HEK293 (cell line): ENCODE measurements around the gene ZBTB20.

Experiments used
- ZNF558 ChIP-seq: fragments of 450-650 bp; formaldehyde crosslinking; IDR thresholded peaks from 2 replicates; pipeline ENCODE4 v1.5.1; 2016; ENCODE audit warnings: missing biosample characterization, missing genetic modification characterization
- TF ChIP-seq, protein P1 (sequence below): fragments of 450-650 bp; formaldehyde crosslinking; IDR thresholded peaks from 2 replicates; pipeline ENCODE4 v1.5.1; 2016; ENCODE audit warnings: missing biosample characterization, missing genetic modification characterization

DNA sequence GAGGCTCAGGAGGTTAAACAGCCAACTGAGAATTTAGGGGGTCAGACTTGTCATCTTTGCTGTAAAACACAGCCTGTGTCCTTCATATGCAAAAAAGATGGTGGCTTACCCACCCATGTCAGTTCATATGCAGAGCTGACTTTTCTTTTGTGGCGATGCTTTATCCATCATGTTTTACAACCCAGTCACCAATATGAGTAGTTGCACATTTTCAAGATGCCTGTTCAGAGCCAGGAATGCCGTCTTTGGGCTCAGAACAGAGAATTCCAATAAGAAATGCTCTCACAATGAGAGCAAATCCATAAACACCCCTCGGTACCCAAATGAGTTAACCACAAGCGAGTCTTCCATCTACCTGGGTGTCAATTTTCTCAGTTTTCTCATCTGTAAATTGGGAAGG is 769.7 kb downstream of the ZBTB20 start:
- no peak for TF ChIP-seq ZNF558 (tag by site-specific recombination)
- TF ChIP-seq, protein P1, sequence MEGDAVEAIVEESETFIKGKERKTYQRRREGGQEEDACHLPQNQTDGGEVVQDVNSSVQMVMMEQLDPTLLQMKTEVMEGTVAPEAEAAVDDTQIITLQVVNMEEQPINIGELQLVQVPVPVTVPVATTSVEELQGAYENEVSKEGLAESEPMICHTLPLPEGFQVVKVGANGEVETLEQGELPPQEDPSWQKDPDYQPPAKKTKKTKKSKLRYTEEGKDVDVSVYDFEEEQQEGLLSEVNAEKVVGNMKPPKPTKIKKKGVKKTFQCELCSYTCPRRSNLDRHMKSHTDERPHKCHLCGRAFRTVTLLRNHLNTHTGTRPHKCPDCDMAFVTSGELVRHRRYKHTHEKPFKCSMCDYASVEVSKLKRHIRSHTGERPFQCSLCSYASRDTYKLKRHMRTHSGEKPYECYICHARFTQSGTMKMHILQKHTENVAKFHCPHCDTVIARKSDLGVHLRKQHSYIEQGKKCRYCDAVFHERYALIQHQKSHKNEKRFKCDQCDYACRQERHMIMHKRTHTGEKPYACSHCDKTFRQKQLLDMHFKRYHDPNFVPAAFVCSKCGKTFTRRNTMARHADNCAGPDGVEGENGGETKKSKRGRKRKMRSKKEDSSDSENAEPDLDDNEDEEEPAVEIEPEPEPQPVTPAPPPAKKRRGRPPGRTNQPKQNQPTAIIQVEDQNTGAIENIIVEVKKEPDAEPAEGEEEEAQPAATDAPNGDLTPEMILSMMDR (tag by site-specific recombination), result no peak
